ENCODE data around the gene RALGAPA2.

GRCh38 chr20:20553541-20553940 is 158.9 kb downstream of the RALGAPA2 start:
- TF ChIP-seq ZFP30 (CRISPR knock-in tag; IDR thresholded peaks at IDR 0.05) (no peak), SNAI2 (CRISPR knock-in tag; IDR thresholded peaks at IDR 0.05) (no peak)
